CD14-positive monocyte (primary cell): ENCODE measurements around the gene CXorf58. TPM values are rescaled to one million over a fixed set of nuclear protein-coding genes. Genes with fewer than 3 reads are reported as not detected.

Experiments used
- DNase-seq, 3 donors: peaks; one replicate each; pipeline ENCODE4 v3.0.0-alpha.2; 2011 to 2022
- H2AFZ ChIP-seq: 2 replicates; pipeline ENCODE4 v1.6.0; 2012; ENCODE audit warnings: mild to moderate bottlenecking, low read depth, low read length, inconsistent platforms; ENCODE audit not compliant: insufficient read depth, poor library complexity, severe bottlenecking
- H3K27ac ChIP-seq, 2 donors: 1 replicate in 1 of 2; 2 replicates in 1 of 2; pipeline ENCODE4 v1.5.1; 2012 to 2013; ENCODE audit warnings: low read length in 2 of 2, control low read depth in 1 of 2, inconsistent platforms in 1 of 2, low read depth in 1 of 2, mild to moderate bottlenecking in 1 of 2
- H3K27me3 ChIP-seq, 2 donors: one replicate each; pipeline versions ENCODE4 v1.6.0 to v1.6.1; 2011 to 2013; ENCODE audit warnings: low read length in 2 of 2; ENCODE audit not compliant: control insufficient read depth in 2 of 2, insufficient read depth in 2 of 2
- H3K36me3 ChIP-seq, 2 donors: replicated peaks in 1 of 2; 1 replicate in 1 of 2; 2 replicates in 1 of 2; pipeline versions ENCODE4 v1.5.1 to v1.6.1; 2012 to 2013; ENCODE audit warnings: low read length in 2 of 2, control low read depth in 1 of 2, inconsistent platforms in 1 of 2, mild to moderate bottlenecking in 1 of 2; ENCODE audit not compliant: insufficient read depth in 2 of 2, control insufficient read depth in 1 of 2
- H3K4me1 ChIP-seq, 2 donors: 1 replicate in 1 of 2; 2 replicates in 1 of 2; pipeline versions ENCODE4 v1.5.1 to v1.6.1; 2012 to 2013; ENCODE audit warnings: low read length in 2 of 2, control low read depth in 1 of 2, inconsistent platforms in 1 of 2, mild to moderate bottlenecking in 1 of 2, moderate library complexity in 1 of 2; ENCODE audit not compliant: insufficient read depth in 2 of 2, control insufficient read depth in 1 of 2
- H3K4me2 ChIP-seq: replicated peaks from 2 replicates; pipeline ENCODE3; 2012; ENCODE audit warnings: low read length, moderate library complexity, mild to moderate bottlenecking; ENCODE audit not compliant: poor library complexity, severe bottlenecking; ENCODE audit errors: extremely low read depth
- H3K4me3 ChIP-seq, 3 experiments: fragments of 200-600 bp in 1 of 3; sonication (generic) in 1 of 3; replicated peaks in 1 of 3; 1 replicate in 2 of 3; 2 replicates in 1 of 3; pipeline ENCODE4 v1.5.1; 2011 to 2013; ENCODE audit warnings: low read length in 3 of 3, mild to moderate bottlenecking in 3 of 3, control low read depth in 2 of 3, low read depth in 2 of 3, inconsistent platforms in 1 of 3, moderate library complexity in 1 of 3
- H3K79me2 ChIP-seq: 2 replicates; pipeline ENCODE4 v1.6.0; 2012; ENCODE audit warnings: mild to moderate bottlenecking, control low read depth, inconsistent platforms, low read length, moderate library complexity; ENCODE audit not compliant: insufficient read depth
- H3K9ac ChIP-seq: 2 replicates; pipeline ENCODE4 v1.6.0; 2017; ENCODE audit warnings: low read length, mild to moderate bottlenecking; ENCODE audit not compliant: insufficient read depth, poor library complexity, severe bottlenecking
- H3K9me3 ChIP-seq, 2 donors: replicated peaks in 1 of 2; 1 replicate in 1 of 2; 2 replicates in 1 of 2; pipeline versions ENCODE4 v1.5.1 to v1.6.1; 2012 to 2013; ENCODE audit warnings: low read length in 2 of 2, control low read depth in 1 of 2; ENCODE audit not compliant: control insufficient read depth in 1 of 2, insufficient read depth in 1 of 2
- H4K20me1 ChIP-seq: 2 replicates; pipeline ENCODE4 v1.6.0; 2012; ENCODE audit warnings: mild to moderate bottlenecking, low read length, control low read depth, moderate library complexity; ENCODE audit not compliant: insufficient read depth
- H3K27ac Mint-ChIP-seq, 7 donors: one replicate each; pipeline ENCODE4 v1.8.0; 2020; ENCODE audit warnings: mild to moderate bottlenecking in 7 of 7, mixed read lengths in 7 of 7, moderate library complexity in 6 of 7, inconsistent platforms in 2 of 7
- H3K27me3 Mint-ChIP-seq, 3 donors: one replicate each; pipeline ENCODE4 v1.8.0; 2021 to 2022; ENCODE audit warnings: low read depth in 3 of 3, mild to moderate bottlenecking in 3 of 3, mixed read lengths in 3 of 3, moderate library complexity in 3 of 3, inconsistent platforms in 1 of 3
- H3K36me3 Mint-ChIP-seq, 2 donors: one replicate each; pipeline ENCODE4 v1.8.0; 2020; ENCODE audit warnings: mixed read lengths in 2 of 2, inconsistent platforms in 1 of 2, mild to moderate bottlenecking in 1 of 2
- H3K4me1 Mint-ChIP-seq: one replicate; pipeline ENCODE4 v1.8.0; 2020; ENCODE audit warnings: mild to moderate bottlenecking, mixed read lengths
- H3K4me3 Mint-ChIP-seq, 2 donors: one replicate each; pipeline ENCODE4 v1.8.0; 2020; ENCODE audit warnings: mild to moderate bottlenecking in 2 of 2, mixed read lengths in 2 of 2, moderate library complexity in 1 of 2
- H3K9me3 Mint-ChIP-seq, 7 donors: one replicate each; pipeline ENCODE4 v1.8.0; 2020 to 2022; ENCODE audit warnings: mixed read lengths in 7 of 7, mild to moderate bottlenecking in 6 of 7, moderate library complexity in 6 of 7, inconsistent platforms in 2 of 7
- WGBS: methylation state at CpG from one replicate; pipeline ENCODE4 v1.1.5; 2013; ENCODE audit warnings: missing lambda C conversion rate; ENCODE audit not compliant: insufficient coverage; 5-methylcytosine and 5-hydroxymethylcytosine counted together
- intact Hi-C, 2 donors: fragments of 100-400 bp; cut with micrococcal nuclease; formaldehyde crosslinking; loops; one replicate each; pipeline versions ENCODE4 v1.15.0 to v1.15.1; 2023
- polyA plus RNA-seq, 3 donors: library from polyadenylated mRNA; depleted of rRNA in 1 of 3; unstranded in 2 of 3; stranded (reverse) in 1 of 3; fragments of 300-500 nt in 2 of 3; fragments of >200 nt in 1 of 3; fragmentation: Illumina TruSeq in 2 of 3; gene quantifications; 1 replicate in 2 of 3; 2 replicates in 1 of 3; pipeline ENCODE4 v1.2.3, GENCODE V29; 2012 to 2021
- TF ChIP-seq, protein P1 (sequence below): fragments of 200-600 bp; IDR thresholded peaks from one replicate; pipeline ENCODE4 v1.8.0; 2022; ENCODE audit warnings: antibody characterized with exemption, mild to moderate bottlenecking

CXorf58 gene
- polyA plus RNA-seq, 3 donors = not detected

DNA sequence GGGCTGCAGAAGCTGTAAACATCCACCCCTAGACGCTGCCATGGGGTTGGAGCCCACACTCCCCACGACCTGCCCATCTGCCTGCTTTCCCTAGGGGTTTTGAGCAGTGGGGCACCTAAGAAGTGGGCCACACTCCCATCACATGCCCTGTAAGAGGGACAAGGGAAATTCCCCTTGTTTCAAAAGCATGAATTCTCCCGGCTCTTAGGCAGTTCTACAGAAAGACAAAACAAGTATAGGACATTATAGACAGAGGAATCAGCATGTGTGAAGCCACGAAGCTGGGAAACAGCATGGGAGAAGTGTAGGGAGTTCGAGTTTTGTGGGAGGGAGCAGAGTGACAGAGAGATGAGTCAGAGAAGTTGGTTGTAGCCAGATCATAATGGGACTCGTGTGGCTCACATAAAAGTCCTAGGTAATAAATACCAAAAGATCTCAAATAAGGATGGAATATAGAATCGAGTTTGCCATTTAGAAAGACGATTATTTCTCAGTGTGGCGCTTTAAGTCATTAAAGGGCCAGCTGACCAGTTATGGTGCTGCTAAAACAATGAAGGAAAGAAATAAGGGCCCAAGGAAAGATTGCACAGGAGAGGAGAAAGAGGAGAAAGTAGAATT, 24.0 kb upstream of the CXorf58 start:
- no peaks in the 10 kb centered on the region for H3K79me2 ChIP-seq
- peaks cover 0 to 20% (median 1%) of the 10 kb centered on the region in 3 donors for H3K27me3 Mint-ChIP-seq
- H3K4me3 ChIP-seq = no peak overlapping the region
- 40% methylated on average over 1 of the region's 9 CpGs for WGBS
- H3K9ac ChIP-seq = no peak overlapping the region
- TF ChIP-seq, protein P1, sequence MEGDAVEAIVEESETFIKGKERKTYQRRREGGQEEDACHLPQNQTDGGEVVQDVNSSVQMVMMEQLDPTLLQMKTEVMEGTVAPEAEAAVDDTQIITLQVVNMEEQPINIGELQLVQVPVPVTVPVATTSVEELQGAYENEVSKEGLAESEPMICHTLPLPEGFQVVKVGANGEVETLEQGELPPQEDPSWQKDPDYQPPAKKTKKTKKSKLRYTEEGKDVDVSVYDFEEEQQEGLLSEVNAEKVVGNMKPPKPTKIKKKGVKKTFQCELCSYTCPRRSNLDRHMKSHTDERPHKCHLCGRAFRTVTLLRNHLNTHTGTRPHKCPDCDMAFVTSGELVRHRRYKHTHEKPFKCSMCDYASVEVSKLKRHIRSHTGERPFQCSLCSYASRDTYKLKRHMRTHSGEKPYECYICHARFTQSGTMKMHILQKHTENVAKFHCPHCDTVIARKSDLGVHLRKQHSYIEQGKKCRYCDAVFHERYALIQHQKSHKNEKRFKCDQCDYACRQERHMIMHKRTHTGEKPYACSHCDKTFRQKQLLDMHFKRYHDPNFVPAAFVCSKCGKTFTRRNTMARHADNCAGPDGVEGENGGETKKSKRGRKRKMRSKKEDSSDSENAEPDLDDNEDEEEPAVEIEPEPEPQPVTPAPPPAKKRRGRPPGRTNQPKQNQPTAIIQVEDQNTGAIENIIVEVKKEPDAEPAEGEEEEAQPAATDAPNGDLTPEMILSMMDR = no peak
- H3K36me3 Mint-ChIP-seq = no peaks in the 10 kb centered on the region
- peaks cover 26 to 27% of the 10 kb centered on the region in 2 donors for H3K4me1 ChIP-seq
- no peaks in the 10 kb centered on the region for H3K9me3 ChIP-seq
- H3K9me3 Mint-ChIP-seq = peaks cover 0 to 3% (median 0%) of the 10 kb centered on the region in 7 donors
- no peaks in the 10 kb centered on the region for H4K20me1 ChIP-seq
- no peaks in the 10 kb centered on the region for H3K27me3 ChIP-seq
- peak in 2 of 3 donors; percentile 40 to 74 for DNase-seq
- intact Hi-C loops = no loop called here
- H2AFZ ChIP-seq = no peak overlapping the region
- peaks cover 27% of the 10 kb centered on the region for H3K4me1 Mint-ChIP-seq
- H3K4me2 ChIP-seq = no peak overlapping the region
- H3K27ac ChIP-seq = no peak overlapping the region
- peak overlapping the region in 1 of 2 donors; percentile 66 for H3K4me3 Mint-ChIP-seq
- peak overlapping the region in 5 of 7 donors; percentile 15 to 64 (median 46) for H3K27ac Mint-ChIP-seq
- no peaks in the 10 kb centered on the region for H3K36me3 ChIP-seq

DNA sequence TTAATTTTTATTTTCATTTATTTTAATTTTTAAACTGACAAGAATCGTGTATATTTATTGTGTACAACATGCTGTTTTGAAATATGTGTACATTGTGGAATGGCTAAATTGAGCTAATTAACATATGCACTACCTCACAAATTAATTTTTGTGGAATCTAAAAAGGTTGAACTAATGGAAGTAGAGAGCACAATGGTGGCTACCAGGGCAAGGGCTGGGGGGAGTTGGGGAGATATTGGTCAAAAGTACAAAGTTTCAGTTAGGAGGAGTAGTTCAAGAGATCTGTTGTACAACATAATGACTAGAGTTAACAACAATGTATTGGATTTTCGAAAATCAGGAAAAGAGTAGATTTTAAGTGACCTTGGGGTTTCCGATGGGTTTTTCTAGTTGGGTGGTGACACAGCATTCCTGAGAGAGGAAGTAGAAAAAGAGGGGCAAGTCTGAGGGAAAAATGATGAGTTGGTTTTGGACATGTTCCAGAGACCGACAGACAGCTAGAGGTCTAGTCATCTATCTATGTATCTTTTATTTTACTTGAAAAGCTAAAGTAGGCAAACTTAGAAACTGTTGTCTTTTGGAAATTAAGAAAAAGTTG, 23.3 kb upstream of the CXorf58 start:
- H3K4me3 ChIP-seq = no peak overlapping the region
- WGBS = no CpG with 5 or more reads among the region's 4 CpGs
- no peaks in the 10 kb centered on the region for H4K20me1 ChIP-seq
- H3K4me1 Mint-ChIP-seq = peaks cover 27% of the 10 kb centered on the region
- peak overlapping the region in 1 of 2 donors; percentile 26 for H3K27ac ChIP-seq
- TF ChIP-seq, protein P1 = no peak
- peak overlapping the region; percentile 19 for H3K4me2 ChIP-seq
- H3K9ac ChIP-seq = no peak overlapping the region
- intact Hi-C loops = no loop called here
- H3K4me3 Mint-ChIP-seq = peak overlapping the region in 1 of 2 donors; percentile 77
- peak overlapping the region; percentile 50 to 93 (median 76) for H3K27ac Mint-ChIP-seq
- H3K27me3 ChIP-seq = no peaks in the 10 kb centered on the region
- DNase-seq = peak; percentile 59 to 88 (median 70)
- no peaks in the 10 kb centered on the region for H3K36me3 Mint-ChIP-seq
- H3K4me1 ChIP-seq = peaks cover 26 to 27% of the 10 kb centered on the region in 2 donors
- H3K36me3 ChIP-seq = no peaks in the 10 kb centered on the region
- peaks cover 0 to 3% (median 0%) of the 10 kb centered on the region in 7 donors for H3K9me3 Mint-ChIP-seq
- H3K27me3 Mint-ChIP-seq = peaks cover 0 to 20% (median 1%) of the 10 kb centered on the region in 3 donors
- H3K9me3 ChIP-seq = no peaks in the 10 kb centered on the region
- H3K79me2 ChIP-seq = no peaks in the 10 kb centered on the region
- no peak overlapping the region for H2AFZ ChIP-seq
